Measurements from ENCODE around the gene SMTNL2.
"Not testable (repeated sequence)": the region's sequence is repeated elsewhere in the genome, so short reads cannot be mapped to it uniquely, and the experiment has no call there.

The SMTNL2 gene

GRCh38 chr17:4631836-4632580 lies 47.7 kb downstream of the SMTNL2 start:
- Mint-ChIP-seq H3K4me1 (ENCODE audit: low read depth) (peaks cover 14% of the 10 kb centered on the region), H3K36me3 (ENCODE audit: low read depth) (no peaks in the 10 kb centered on the region), H3K27me3 (ENCODE audit: low read depth) (peaks cover 39% of the 10 kb centered on the region), H3K27ac (no peak overlapping the region), H3K9me3 (peaks cover 4% of the 10 kb centered on the region), H3K4me3 (no peak overlapping the region)

DNA sequence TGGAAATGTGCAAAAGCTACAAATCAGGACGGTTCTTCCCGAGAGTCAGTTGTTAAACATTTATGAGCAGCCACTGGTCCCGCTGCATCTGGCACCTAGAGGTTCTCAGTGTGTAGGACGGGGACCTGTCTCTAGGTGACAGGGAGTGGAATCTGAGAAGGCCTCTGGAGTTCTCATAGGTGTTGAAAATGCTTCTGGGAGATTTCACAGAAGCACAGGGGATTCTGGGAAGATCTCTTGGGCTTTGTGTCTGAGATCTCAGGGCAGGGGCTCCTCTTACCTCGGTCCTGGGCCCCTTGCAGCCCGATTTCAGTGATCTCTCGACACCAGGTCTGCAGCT lies 48.2 kb downstream of the SMTNL2 start:
- Mint-ChIP-seq H3K4me3 (no peak overlapping the region), H3K27me3 (ENCODE audit: low read depth) (peaks cover 41% of the 10 kb centered on the region), H3K9me3 (peaks cover 4% of the 10 kb centered on the region), H3K27ac (no peak overlapping the region), H3K36me3 (ENCODE audit: low read depth) (no peaks in the 10 kb centered on the region), H3K4me1 (ENCODE audit: low read depth) (peaks cover 14% of the 10 kb centered on the region)

- Mint-ChIP-seq H3K27ac (no peak overlapping the region), H3K9me3 (peaks cover 4% of the 10 kb centered on the region), H3K27me3 (ENCODE audit: low read depth) (peaks cover 45% of the 10 kb centered on the region), H3K36me3 (ENCODE audit: low read depth) (no peaks in the 10 kb centered on the region), H3K4me1 (ENCODE audit: low read depth) (peaks cover 14% of the 10 kb centered on the region), H3K4me3 (no peak overlapping the region)
These were observed 49.3 kb downstream of the SMTNL2 start for GRCh38 chr17:4633643-4634042.

DNA sequence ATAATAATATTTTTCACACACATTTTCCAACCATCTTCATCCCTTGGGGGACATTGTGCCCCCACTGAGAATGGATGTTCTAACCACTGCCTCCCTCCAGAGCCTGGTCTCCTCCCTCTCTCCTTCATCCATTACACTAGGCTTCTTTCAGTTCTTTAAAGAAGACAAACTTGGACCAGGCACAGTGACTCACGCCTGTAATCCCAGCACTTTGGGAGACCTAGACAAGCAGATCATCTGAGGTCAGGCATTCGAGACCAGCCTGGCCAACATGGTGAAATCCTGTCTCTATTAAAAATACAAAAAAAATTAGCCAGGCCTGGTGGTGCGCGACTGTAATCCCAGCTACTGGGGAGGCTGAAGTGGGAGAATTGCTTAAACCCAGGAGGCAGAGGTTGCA lies 50.6 kb downstream of the SMTNL2 start:
- Mint-ChIP-seq H3K27me3 (ENCODE audit: low read depth) (peaks cover 54% of the 10 kb centered on the region), H3K4me1 (ENCODE audit: low read depth) (peaks cover 18% of the 10 kb centered on the region), H3K4me3 (no peak overlapping the region), H3K27ac (no peak overlapping the region), H3K9me3 (peaks cover 4% of the 10 kb centered on the region), H3K36me3 (ENCODE audit: low read depth) (no peaks in the 10 kb centered on the region)

- Mint-ChIP-seq H3K27me3 (ENCODE audit: low read depth) (peaks cover 60% of the 10 kb centered on the region), H3K4me3 (peak overlapping the region; percentile 8), H3K4me1 (ENCODE audit: low read depth) (peaks cover 18% of the 10 kb centered on the region), H3K36me3 (ENCODE audit: low read depth) (no peaks in the 10 kb centered on the region), H3K9me3 (peaks cover 4% of the 10 kb centered on the region), H3K27ac (no peak overlapping the region)
These were observed 51.6 kb downstream of the SMTNL2 start for GRCh38 chr17:4635823-4636375.

- Mint-ChIP-seq H3K27ac (no peak overlapping the region), H3K27me3 (ENCODE audit: low read depth) (peaks cover 67% of the 10 kb centered on the region), H3K9me3 (peaks cover 4% of the 10 kb centered on the region), H3K4me3 (no peak overlapping the region), H3K36me3 (ENCODE audit: low read depth) (no peaks in the 10 kb centered on the region), H3K4me1 (ENCODE audit: low read depth) (peaks cover 18% of the 10 kb centered on the region)
These were observed 52.3 kb downstream of the SMTNL2 start for GRCh38 chr17:4636474-4637100.

- Mint-ChIP-seq H3K27me3 (ENCODE audit: low read depth) (peaks cover 81% of the 10 kb centered on the region), H3K4me1 (ENCODE audit: low read depth) (peaks cover 18% of the 10 kb centered on the region)
- not testable (repeated sequence) for H3K4me3 Mint-ChIP-seq; H3K36me3 Mint-ChIP-seq (ENCODE audit: low read depth); H3K9me3 Mint-ChIP-seq; H3K27ac Mint-ChIP-seq
These were observed 54.4 kb downstream of the SMTNL2 start for GRCh38 chr17:4638766-4639165.

- not testable (repeated sequence) for H3K9me3 Mint-ChIP-seq; H3K36me3 Mint-ChIP-seq (ENCODE audit: low read depth); H3K27ac Mint-ChIP-seq
- Mint-ChIP-seq H3K27me3 (ENCODE audit: low read depth) (peaks cover 85% of the 10 kb centered on the region), H3K4me3 (peak overlapping the region; percentile 55), H3K4me1 (ENCODE audit: low read depth) (peaks cover 18% of the 10 kb centered on the region)
These were observed 55.2 kb downstream of the SMTNL2 start for GRCh38 chr17:4639301-4640059.

DNA sequence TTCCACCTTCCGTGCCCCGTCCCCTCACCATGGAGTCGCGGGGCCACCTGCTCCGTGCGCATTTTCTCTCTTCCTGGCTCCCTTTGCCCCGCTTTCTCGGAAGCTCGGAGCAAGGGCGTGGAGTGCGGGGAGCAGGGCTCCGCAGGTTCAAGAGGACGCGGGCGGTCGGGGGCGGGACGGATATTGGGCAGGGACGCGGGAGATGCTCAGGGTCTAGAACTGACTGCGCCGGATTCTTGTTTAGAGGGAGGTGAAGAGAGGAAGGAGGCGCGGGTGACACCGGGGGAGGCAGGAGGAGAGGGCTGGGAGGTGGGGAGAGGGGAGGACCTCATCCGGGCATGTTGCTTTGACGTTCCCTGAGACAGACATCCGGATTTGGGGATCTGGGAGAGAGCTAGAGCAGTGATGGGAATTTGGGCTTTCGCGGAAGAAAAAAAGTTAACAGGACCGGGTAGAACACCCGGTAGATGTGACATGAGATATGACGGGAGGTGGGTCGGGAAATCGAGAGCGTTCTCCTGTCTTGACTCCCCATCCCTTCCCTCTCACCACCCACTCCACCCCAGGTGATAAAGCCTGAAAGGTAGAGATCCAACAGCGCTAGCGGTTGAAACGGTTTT lies 56.4 kb downstream of the SMTNL2 start:
- not testable (repeated sequence) for H3K27ac Mint-ChIP-seq; H3K4me3 Mint-ChIP-seq; H3K36me3 Mint-ChIP-seq (ENCODE audit: low read depth); H3K9me3 Mint-ChIP-seq
- Mint-ChIP-seq H3K27me3 (ENCODE audit: low read depth) (peaks cover 85% of the 10 kb centered on the region), H3K4me1 (ENCODE audit: low read depth) (peaks cover 16% of the 10 kb centered on the region)

- Mint-ChIP-seq H3K4me3 (no peak within 1 kb of the TSS), H3K27ac (no peak within 1 kb of the TSS), H3K27me3 (ENCODE audit: low read depth) (peaks cover 82% of the 10 kb centered on the region), H3K4me1 (ENCODE audit: low read depth) (peaks cover 8% of the 10 kb centered on the region), H3K9me3 (no peaks in the 10 kb centered on the region), H3K36me3 (ENCODE audit: low read depth) (no peaks in the 10 kb centered on the region)
These were observed 57.2 kb downstream of the SMTNL2 start, which contains the start of gene ALOX15 for GRCh38 chr17:4641297-4642195. TSS of gene ALOX15 (minus strand) at chr17:4641678. CDS start at chr17:4641651, 27 bp downstream.

GRCh38 chr17:4642286-4642685 lies 58.0 kb downstream of the SMTNL2 start:
- Mint-ChIP-seq H3K9me3 (no peaks in the 10 kb centered on the region), H3K27me3 (ENCODE audit: low read depth) (peaks cover 76% of the 10 kb centered on the region), H3K27ac (no peak overlapping the region), H3K36me3 (ENCODE audit: low read depth) (no peaks in the 10 kb centered on the region), H3K4me1 (ENCODE audit: low read depth) (peaks cover 5% of the 10 kb centered on the region), H3K4me3 (no peak overlapping the region)

- H3K9me3 Mint-ChIP-seq = no peaks in the 10 kb centered on the region
- peaks cover 4% of the 10 kb centered on the region for H3K4me1 Mint-ChIP-seq (ENCODE audit: low read depth)
- no peak overlapping the region for H3K4me3 Mint-ChIP-seq
- H3K27me3 Mint-ChIP-seq (ENCODE audit: low read depth) = peaks cover 73% of the 10 kb centered on the region
- no peaks in the 10 kb centered on the region for H3K36me3 Mint-ChIP-seq (ENCODE audit: low read depth)
- H3K27ac Mint-ChIP-seq = no peak overlapping the region
These were observed 59.3 kb downstream of the SMTNL2 start for GRCh38 chr17:4643676-4644075.

GRCh38 chr17:4645642-4646041 lies 61.3 kb downstream of the SMTNL2 start:
- Mint-ChIP-seq H3K4me1 (ENCODE audit: low read depth) (no peaks in the 10 kb centered on the region), H3K27ac (no peak overlapping the region), H3K27me3 (ENCODE audit: low read depth) (peaks cover 68% of the 10 kb centered on the region), H3K36me3 (ENCODE audit: low read depth) (no peaks in the 10 kb centered on the region), H3K4me3 (no peak overlapping the region), H3K9me3 (no peaks in the 10 kb centered on the region)

All from T-helper 1 cell treated with Interleukin-12 subunit alpha and Interleukin-12 subunit beta and Interleukin-4 antibody, amounts not matched to agents 30 μg/mL and 1 μg/mL, for 36 hours (primary cell).